DMS 273 treated with DMSO at 0.1 percent for 48 hours (cell line): ENCODE data around the gene PLA2G1B.
A peak's percentile ranks its signal among the peaks of the same experiment; 100 is the strongest.
"Not testable (repeated sequence)": the region's sequence is repeated elsewhere in the genome, so short reads cannot be mapped to it uniquely, and the experiment has no call there.

Experiments used
- DNase-seq: peaks from one replicate; lab custom pipeline; 2025; lab: John Stamatoyannopoulos, UW

Gene PLA2G1B

DNA sequence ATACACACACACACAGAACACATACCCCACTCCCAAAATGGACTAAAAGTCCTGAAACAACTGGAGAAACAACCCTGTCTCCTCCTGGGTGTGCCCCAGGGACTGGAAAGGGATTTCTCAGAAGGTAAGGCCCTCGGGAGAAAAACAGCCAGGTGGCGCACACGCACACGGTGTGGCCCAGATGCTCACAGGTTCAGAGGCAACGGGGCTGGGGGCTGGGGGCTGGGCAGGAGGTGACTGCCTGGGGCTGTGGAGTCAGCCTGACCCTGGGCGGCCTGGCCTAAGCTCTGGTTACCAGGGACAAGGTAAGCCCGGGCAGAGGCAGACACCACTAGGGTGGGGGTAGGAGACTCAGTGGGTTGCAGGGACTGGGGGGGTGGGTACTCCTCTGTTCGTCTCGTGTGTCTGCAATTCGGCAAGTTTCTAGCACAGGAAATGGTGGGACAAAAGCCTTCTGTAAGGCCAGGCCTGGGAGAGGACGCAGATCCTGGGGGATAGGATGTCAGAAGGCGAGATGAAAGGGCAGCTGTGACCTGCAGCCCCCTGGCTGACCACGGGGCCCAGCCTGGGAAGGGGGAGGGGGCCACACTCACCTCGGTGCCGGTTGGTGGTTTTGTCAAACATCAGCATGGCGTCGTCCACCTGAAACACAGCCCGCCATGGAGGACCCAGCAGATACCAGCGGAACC, 31.0 kb upstream of the PLA2G1B start:
- no peak for DNase-seq

DNA sequence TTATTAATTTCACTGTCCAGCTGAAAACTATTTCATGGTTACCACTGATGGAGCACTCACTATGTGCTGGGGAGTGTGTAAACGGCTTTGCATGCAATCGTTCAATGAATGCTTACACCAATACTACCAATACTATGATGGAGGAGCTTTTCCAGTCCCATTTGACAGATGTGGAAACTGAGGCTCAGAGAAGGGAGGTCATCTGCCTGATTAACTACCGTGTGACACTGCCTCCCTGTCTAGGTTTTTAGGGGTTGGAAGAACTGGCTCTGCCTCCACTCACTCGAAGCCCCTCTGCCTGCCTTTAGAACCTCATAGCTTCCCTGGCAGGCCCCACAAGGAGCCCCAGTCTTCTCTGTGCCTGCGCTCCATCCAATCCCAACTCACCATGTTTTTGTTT, 29.5 kb upstream of the PLA2G1B start:
- DNase-seq = no peak

GRCh38 chr12:120356567-120357030, 29.0 kb upstream of the PLA2G1B start:
- peak; percentile 33 for DNase-seq

- no peak for DNase-seq
Observed at GRCh38 chr12:120353556-120354317, 26.2 kb upstream of the PLA2G1B start.

- DNase-seq = no peak
Observed at GRCh38 chr12:120353136-120353535, 25.6 kb upstream of the PLA2G1B start.

GRCh38 chr12:120352117-120352516, 24.5 kb upstream of the PLA2G1B start:
- DNase-seq = no peak

GRCh38 chr12:120350576-120351350, 23.2 kb upstream of the PLA2G1B start:
- no peak for DNase-seq

- no peak for DNase-seq
Observed at GRCh38 chr12:120347766-120348165, 20.2 kb upstream of the PLA2G1B start.

DNA sequence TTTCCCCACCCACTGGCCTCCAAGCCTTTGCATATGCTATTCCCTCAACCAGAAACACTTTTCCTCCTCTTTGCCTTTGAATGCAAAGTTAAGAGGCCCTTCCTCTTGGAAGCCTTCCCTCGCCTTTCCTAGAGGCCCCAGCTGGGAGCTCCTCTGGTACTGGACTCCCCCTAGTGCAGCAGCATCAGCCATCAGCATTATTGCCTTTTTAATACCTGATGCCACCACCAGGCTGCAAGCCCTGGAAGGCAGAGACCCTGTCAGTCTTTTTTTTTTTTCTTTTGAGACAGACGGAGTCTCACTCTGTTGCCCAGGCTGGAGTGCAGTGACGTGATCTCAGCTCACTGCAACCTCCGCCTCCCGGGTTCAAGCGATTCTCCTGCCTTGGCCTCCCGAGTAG, 19.1 kb upstream of the PLA2G1B start:
- no peak for DNase-seq

- no peak for DNase-seq
Observed at GRCh38 chr12:120346031-120346430, 18.5 kb upstream of the PLA2G1B start.

DNA sequence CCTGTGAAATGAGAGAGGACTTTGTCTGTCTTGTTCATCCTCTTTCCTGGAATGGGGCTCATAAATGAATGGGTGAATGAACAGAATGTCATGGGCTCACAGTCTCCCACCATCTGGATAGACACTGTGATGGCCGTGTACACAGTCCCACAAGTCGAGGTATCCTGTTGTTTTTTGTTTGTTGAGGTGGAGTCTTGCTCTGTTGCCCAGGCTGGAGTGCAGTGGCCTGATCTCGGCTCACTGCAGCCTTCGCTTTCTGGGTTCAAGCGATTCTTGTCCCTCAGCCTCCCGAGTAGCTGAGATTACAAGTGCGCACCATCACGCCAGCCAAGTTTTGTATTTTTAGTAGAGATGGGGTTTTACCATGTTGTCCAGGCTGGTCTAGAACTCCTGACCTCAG, 16.1 kb upstream of the PLA2G1B start:
- no peak for DNase-seq

DNA sequence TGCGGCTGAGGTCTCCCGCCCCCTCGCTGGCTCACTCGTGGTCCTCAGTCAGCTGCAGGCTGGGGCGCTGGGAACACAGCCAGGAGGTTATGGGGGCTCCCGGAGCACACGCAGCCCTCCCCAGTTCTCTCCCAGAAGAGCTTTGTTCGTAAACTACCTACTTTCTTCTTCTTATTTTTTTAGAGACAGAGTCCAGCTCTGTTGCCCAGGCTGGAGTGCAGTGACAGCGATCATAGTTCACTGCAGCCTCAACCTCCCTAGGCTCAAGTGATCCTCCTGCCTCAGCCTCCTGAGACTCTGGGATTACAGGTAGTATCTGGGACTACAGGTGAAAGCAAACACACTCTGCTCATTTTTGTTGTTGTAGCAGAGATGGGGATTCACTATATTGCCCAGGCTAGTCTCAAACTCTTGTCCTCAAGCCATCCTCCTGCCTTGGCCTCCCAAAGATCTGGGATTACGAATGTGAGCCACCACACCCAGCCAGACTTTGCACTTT, 15.5 kb upstream of the PLA2G1B start:
- DNase-seq = no peak

DNA sequence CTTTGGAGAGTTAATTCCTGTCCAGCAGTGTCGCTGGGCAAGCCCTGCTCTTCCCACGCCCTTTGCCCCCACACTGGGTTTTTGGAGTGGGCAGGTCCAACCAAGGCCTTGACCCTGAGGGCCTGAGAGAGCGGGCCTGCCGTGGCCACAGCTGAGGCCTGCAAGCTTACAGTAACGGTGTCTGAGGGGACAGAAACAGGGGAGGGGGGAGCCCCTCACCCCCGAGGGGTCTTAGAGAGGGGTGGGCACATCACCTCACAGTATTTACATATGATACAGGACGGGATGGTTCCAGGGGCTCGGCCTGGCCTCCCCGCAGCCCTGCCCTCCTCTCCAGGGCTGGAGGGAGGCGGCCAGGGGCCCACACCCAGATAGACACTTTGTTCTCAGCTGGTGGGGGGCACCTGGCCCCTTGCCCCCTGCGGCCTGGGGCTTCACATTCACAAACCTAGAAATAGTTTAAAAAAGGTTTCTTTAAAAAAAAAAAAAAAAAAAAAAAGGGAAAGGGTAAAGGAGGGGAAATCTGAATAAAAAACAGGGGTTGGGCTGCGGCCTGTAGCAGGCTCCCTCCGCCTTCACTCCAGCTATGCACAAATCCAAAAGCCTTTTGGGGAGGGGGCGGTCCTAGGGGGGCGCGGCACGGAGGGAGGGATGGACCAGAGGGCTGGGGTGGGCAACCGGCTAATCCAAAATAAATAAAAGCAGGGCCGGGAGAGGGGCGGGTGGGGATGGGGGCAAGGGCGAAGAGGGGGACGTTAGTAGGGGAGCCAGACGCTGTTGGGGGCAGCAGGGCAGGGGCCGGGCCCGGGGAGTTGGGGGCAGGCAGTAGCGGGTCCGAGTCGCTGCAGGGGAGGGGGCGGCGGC, 14.8 kb upstream of the PLA2G1B start:
- DNase-seq = no peak

DNA sequence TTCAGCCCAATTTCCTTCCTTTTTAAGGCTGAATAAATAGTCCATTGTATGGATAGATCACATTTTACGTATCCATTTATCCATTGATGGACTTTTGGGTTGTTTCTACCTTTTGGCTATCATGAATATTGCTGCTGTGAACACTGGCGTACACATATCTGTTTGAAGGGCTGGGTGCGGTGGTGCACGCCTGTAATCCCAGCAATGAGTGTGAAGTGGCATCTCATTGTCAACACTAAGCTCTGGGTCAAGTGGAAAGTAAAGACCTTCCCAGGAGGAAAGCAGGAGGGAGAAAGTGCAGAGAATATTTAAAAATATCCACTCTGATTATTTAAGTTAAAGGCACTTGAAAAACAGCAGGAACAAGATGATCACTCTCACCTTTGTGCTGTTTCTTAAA, 11.7 kb upstream of the PLA2G1B start:
- no peak for DNase-seq

GRCh38 chr12:120337730-120338129, 10.2 kb upstream of the PLA2G1B start:
- no peak for DNase-seq

DNA sequence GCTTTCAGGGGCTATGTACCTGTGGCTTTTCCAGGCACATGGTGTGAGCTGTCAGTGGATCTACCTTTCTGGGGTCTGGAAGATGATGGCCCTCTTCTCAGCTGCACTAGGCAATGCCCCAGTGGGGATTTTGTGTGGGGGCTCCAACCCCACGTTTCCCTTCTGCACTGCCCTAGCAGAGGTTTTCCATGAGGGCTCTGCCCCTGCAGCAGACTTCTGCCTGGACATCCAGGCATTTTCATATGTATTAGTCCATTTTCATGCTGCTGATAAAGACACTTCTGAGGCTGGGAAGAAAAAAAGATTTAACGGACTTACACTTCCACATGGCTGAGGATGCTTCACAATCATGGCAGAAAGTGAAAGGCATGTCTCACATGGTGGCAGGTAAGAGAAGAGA, 8.8 kb upstream of the PLA2G1B start:
- DNase-seq = not testable (repeated sequence)

- DNase-seq = not testable (repeated sequence)
Observed at GRCh38 chr12:120335447-120335846, 7.9 kb upstream of the PLA2G1B start.

DNA sequence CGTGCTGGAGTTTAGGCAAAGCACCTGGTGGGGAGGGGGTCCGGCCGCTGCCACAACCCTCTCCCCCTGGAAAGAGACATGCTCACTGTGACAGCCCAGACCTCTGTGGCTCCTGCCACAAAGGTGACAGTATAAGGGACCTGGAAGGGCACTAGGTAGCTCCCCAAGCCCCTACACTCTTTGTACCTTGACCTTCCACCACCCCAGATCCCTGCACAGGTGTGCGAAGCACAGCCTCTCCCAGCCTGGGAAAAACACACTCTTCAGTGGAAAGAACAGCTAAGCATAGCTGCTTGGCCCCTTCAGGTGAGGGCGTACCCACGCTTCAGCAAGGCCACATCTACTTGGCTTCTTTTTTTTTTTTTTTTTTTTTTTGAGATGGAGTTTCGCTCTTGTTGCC, 4.9 kb upstream of the PLA2G1B start:
- no peak for DNase-seq

- no peak for DNase-seq
Observed at GRCh38 chr12:120332041-120332440, 4.5 kb upstream of the PLA2G1B start.

- DNase-seq = no peak
Observed at GRCh38 chr12:120331390-120331789, 3.8 kb upstream of the PLA2G1B start.

DNA sequence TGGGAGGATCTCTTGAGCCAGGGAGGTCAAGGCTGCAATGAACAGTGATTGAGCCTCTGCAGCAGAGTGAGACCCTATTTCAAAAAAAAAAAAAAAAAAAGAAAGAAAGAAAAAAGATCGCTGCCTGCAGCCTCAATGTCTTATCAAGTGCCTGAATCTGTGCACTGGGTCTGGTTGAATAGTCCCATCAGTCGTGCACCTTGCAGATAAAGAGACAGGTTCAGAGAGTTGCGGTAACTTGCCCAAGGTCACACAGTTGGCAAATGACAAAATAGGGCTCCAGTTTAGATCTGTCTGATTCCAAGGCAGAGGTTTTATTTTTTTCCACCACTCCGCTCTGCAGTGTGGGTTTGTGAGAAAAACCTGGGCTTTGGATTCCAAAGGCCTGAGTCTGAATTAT, 649 bp upstream of the PLA2G1B start:
- DNase-seq = no peak
